Measurements from ENCODE around the gene STEAP3. TPM values are rescaled to one million over a fixed set of nuclear protein-coding genes. Genes with fewer than 3 reads are reported as not detected.

Gene STEAP3
- total RNA-seq, 1 donor from 2014 or later: 2.1 TPM

DNA sequence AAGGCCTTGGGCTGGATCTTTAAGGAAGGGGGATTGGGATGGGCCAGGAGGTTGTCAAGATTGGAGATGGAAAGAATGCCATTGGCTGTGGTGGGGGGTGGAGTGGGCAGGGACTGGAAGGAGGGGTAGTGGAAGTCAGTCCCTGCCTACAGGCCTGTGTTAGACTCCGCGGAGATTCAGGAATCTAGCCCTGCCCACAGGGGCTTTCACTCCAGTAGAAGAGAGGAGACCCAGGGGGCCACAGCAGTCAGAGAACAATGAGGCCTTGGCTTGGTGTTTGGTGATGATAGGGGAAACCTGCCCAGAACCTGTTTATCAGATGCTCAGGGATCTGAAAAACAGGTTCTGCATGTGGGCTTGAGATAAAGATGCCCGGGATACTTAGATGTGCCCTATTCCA is 6.1 kb downstream of the STEAP3 start:
- Mint-ChIP-seq H3K4me3 (ENCODE audit: unreplicated experiment) (no peak overlapping the region), H3K36me3 (ENCODE audit: unreplicated experiment) (no peaks in the 10 kb centered on the region), H3K27ac (ENCODE audit: unreplicated experiment) (no peak overlapping the region), H3K4me1 (ENCODE audit: low read depth, unreplicated experiment) (peaks cover 17% of the 10 kb centered on the region), H3K27me3 (ENCODE audit: unreplicated experiment) (peaks cover 8% of the 10 kb centered on the region), H3K9me3 (ENCODE audit: unreplicated experiment) (peaks cover 5% of the 10 kb centered on the region)
- TF ChIP-seq, protein P1, sequence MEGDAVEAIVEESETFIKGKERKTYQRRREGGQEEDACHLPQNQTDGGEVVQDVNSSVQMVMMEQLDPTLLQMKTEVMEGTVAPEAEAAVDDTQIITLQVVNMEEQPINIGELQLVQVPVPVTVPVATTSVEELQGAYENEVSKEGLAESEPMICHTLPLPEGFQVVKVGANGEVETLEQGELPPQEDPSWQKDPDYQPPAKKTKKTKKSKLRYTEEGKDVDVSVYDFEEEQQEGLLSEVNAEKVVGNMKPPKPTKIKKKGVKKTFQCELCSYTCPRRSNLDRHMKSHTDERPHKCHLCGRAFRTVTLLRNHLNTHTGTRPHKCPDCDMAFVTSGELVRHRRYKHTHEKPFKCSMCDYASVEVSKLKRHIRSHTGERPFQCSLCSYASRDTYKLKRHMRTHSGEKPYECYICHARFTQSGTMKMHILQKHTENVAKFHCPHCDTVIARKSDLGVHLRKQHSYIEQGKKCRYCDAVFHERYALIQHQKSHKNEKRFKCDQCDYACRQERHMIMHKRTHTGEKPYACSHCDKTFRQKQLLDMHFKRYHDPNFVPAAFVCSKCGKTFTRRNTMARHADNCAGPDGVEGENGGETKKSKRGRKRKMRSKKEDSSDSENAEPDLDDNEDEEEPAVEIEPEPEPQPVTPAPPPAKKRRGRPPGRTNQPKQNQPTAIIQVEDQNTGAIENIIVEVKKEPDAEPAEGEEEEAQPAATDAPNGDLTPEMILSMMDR (IDR thresholded peaks at IDR 0.05; ENCODE audit: partially characterized antibody, unreplicated experiment): no peak
- no peak for DNase-seq

DNA sequence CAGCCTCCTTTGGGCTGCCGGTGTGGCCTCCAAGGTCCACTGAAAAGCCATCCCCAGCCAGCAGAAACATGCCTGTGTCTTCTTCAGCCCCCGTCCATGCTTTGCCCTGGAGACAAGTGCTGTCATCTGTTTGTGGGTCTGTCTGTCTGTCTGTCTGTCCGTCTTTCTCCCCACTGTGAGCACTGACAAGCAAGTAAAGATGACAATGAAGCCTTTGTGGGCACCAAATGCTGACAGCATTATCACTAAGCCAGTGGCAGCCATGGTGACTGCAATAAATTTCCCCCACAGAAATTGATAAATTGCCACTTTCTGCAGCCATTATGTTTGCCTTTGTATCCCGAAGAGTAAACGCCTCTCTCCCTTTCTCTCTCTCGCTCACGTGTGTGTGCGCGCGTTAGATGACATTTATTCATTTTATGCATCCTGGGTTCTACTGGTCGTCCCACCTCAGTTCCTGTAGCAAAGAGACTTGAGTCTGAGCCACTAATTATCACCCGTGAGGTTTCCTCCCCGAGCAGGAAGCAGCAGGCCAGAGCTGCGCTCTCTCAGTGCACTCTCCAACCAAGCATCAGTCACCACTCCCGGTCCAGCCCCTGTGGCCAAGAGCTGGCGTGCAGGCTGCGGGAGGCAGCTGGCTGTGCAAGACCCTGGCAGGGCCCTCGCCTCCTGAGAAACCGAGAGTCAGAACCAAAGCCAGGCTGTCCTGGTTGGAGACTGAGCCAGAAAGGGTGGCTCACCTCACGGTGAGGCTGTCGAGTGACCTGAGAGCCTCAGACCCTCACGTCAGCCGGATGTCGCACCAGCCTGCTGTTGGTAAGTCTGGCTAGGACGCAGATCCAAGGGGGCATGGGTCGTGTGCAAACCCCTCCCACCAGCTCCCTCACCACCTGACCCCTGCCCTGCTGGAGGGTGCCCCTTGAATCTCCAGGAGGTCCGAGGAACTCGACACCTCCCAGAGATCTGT is 6.9 kb downstream of the STEAP3 start:
- Mint-ChIP-seq H3K36me3 (ENCODE audit: unreplicated experiment) (no peaks in the 10 kb centered on the region), H3K4me3 (ENCODE audit: unreplicated experiment) (peak overlapping the region; percentile 10), H3K9me3 (ENCODE audit: unreplicated experiment) (peaks cover 5% of the 10 kb centered on the region), H3K4me1 (ENCODE audit: low read depth, unreplicated experiment) (peaks cover 17% of the 10 kb centered on the region), H3K27me3 (ENCODE audit: unreplicated experiment) (peaks cover 8% of the 10 kb centered on the region), H3K27ac (ENCODE audit: unreplicated experiment) (no peak overlapping the region)
- peak; percentile 59 for DNase-seq
- TF ChIP-seq, protein P1 (IDR thresholded peaks at IDR 0.05; ENCODE audit: partially characterized antibody, unreplicated experiment): no peak

DNA sequence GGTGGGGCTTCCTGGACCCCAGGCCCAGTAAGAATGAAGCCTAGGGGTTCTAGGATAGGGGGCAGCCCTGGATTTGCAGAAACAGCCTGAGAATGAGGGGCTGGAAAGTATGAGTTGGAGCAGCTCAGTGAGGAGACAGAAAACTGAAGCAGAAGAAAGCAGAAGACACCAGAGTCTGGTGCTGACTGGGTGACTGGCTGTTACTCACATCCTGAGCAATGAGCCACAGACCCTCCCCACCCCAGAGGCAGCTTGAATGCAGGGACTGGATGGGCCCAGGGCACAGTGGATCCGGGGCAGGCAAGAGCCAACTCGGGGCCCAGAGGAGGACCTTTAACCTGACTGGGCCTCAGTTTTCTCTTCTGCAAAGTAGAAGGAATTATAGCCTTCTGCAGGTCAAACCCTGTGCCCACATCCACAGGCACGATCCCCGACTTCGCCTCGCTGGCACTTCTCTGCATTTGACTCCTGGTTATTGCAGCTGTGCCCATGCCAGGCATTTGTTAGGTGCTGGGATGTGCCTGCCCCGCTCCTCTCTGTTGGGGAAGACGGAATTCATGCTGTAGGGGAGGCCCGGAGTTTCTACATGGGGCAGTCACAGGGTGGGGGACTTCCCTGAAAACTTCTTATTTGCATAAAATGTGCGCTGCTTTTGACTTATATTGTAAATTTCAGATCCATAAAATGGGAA is 8.5 kb downstream of the STEAP3 start:
- no peaks in the 10 kb centered on the region for H3K36me3 Mint-ChIP-seq (ENCODE audit: unreplicated experiment)
- TF ChIP-seq, protein P1 (IDR thresholded peaks at IDR 0.05; ENCODE audit: partially characterized antibody, unreplicated experiment): no peak
- peaks cover 23% of the 10 kb centered on the region for H3K4me1 Mint-ChIP-seq (ENCODE audit: low read depth, unreplicated experiment)
- no peak overlapping the region for H3K27ac Mint-ChIP-seq (ENCODE audit: unreplicated experiment)
- no peak overlapping the region for H3K4me3 Mint-ChIP-seq (ENCODE audit: unreplicated experiment)
- no peak for DNase-seq
- peaks cover 2% of the 10 kb centered on the region for H3K9me3 Mint-ChIP-seq (ENCODE audit: unreplicated experiment)
- H3K27me3 Mint-ChIP-seq (ENCODE audit: unreplicated experiment): peaks cover 6% of the 10 kb centered on the region

- H3K27ac Mint-ChIP-seq (ENCODE audit: unreplicated experiment): no peak overlapping the region
Observed at GRCh38 chr2:119232666-119232993, 9.0 kb downstream of the STEAP3 start.

More at GRCh38 chr2:119232666-119232993, 9.0 kb downstream of the STEAP3 start:
- H3K9me3 Mint-ChIP-seq (ENCODE audit: unreplicated experiment): peaks cover 2% of the 10 kb centered on the region
- no peaks in the 10 kb centered on the region for H3K36me3 Mint-ChIP-seq (ENCODE audit: unreplicated experiment)
- H3K4me1 Mint-ChIP-seq (ENCODE audit: low read depth, unreplicated experiment): peaks cover 23% of the 10 kb centered on the region
- TF ChIP-seq, protein P1 (IDR thresholded peaks at IDR 0.05; ENCODE audit: partially characterized antibody, unreplicated experiment): no peak
- no peak for DNase-seq
- H3K27me3 Mint-ChIP-seq (ENCODE audit: unreplicated experiment): peaks cover 6% of the 10 kb centered on the region
- H3K4me3 Mint-ChIP-seq (ENCODE audit: unreplicated experiment): no peak overlapping the region
